Stimulated activated CD4-positive, alpha-beta T cell treated with anti-CD3 and anti-CD28 coated beads, Interleukin-12 subunit alpha, Interleukin-12 subunit beta, amount 100 ng/mL, for 48 hours (primary cell): ENCODE measurements around the gene COMMD9.

Source experiments
- DNase-seq, 3 donors: peaks; one replicate each; pipeline ENCODE4 v3.0.0-alpha.2; 2020; ENCODE audit warnings: low read depth in 2 of 3, low spot score in 1 of 3

The COMMD9 gene

GRCh38 chr11:36227044-36227443 is 62.2 kb downstream of the COMMD9 start:
- DNase-seq = no peak

GRCh38 chr11:36224209-36224882 is 64.9 kb downstream of the COMMD9 start:
- DNase-seq = no peak

GRCh38 chr11:36222831-36223635 is 66.2 kb downstream of the COMMD9 start:
- DNase-seq = no peak
